Activated CD4-positive, alpha-beta T cell treated with anti-CD3 and anti-CD28 coated beads, Interleukin-2, amount 10 ng/mL, durations not matched to agents 7 days and 5 days (primary cell): ENCODE measurements around the gene COTL1. TPM values are rescaled to one million over a fixed set of nuclear protein-coding genes. Genes with fewer than 3 reads are reported as not detected.
"Not testable (repeated sequence)": the region's sequence is repeated elsewhere in the genome, so short reads cannot be mapped to it uniquely, and the experiment has no call there.

Experiments used
- CTCF ChIA-PET: fragments of 350-600 bp; sonication (Branson Sonifier 250); formaldehyde crosslinking; loops from one replicate; lab custom pipeline; 2021; ENCODE audit warnings: antibody characterized with exemption; lab: Charles Lee
- POLR2A ChIA-PET: fragments of 350-600 bp; sonication (Branson Sonifier 250); formaldehyde crosslinking; loops from one replicate; lab custom pipeline; 2021; ENCODE audit warnings: antibody characterized with exemption; lab: Charles Lee
- DNase-seq: peaks from one replicate; pipeline ENCODE4 v3.0.0-alpha.2; 2020
- H3K27ac Mint-ChIP-seq: one replicate; pipeline ENCODE4 v1.8.0; 2021; ENCODE audit warnings: mild to moderate bottlenecking, moderate library complexity, mixed read lengths
- H3K27me3 Mint-ChIP-seq: one replicate; pipeline ENCODE4 v1.8.0; 2021; ENCODE audit warnings: mixed read lengths
- H3K36me3 Mint-ChIP-seq: one replicate; pipeline ENCODE4 v1.8.0; 2021; ENCODE audit warnings: low read depth, mixed read lengths
- H3K4me1 Mint-ChIP-seq: one replicate; pipeline ENCODE4 v1.8.0; 2021; ENCODE audit warnings: mixed read lengths
- H3K4me3 Mint-ChIP-seq: one replicate; pipeline ENCODE4 v1.8.0; 2021; ENCODE audit warnings: mild to moderate bottlenecking, moderate library complexity, mixed read lengths
- H3K9me3 Mint-ChIP-seq: one replicate; pipeline ENCODE4 v1.8.0; 2021; ENCODE audit warnings: mixed read lengths
- total RNA-seq, 2 experiments: library from RNA; stranded (reverse); gene quantifications; one replicate each; pipeline ENCODE4 v1.2.3, GENCODE V29; 2021

COTL1 gene
- total RNA-seq, 2 experiments from 2014 or later: 780 to 845 TPM

GRCh38 chr16:84638231-84638806 lies 20.4 kb upstream of the COTL1 start:
- H3K4me1 Mint-ChIP-seq: peaks cover 48% of the 10 kb centered on the region
- no peak for DNase-seq
- H3K27ac Mint-ChIP-seq: no peak overlapping the region
- CTCF ChIA-PET: interaction anchor here (1.4 to 1.7 kb wide), 3 partner anchors 10 to 75 kb away, joined by 3 to 5 read pairs (median 4); partner anchors contain the start of gene KLHL36
- no peak overlapping the region for H3K4me3 Mint-ChIP-seq
- POLR2A ChIA-PET: no interaction called here
- H3K27me3 Mint-ChIP-seq: peaks cover 16% of the 10 kb centered on the region
- H3K36me3 Mint-ChIP-seq: peaks cover 2% of the 10 kb centered on the region
- H3K9me3 Mint-ChIP-seq: no peaks in the 10 kb centered on the region

- POLR2A ChIA-PET: no interaction called here
- Mint-ChIP-seq H3K27ac (no peak overlapping the region), H3K27me3 (peaks cover 16% of the 10 kb centered on the region), H3K9me3 (no peaks in the 10 kb centered on the region), H3K4me1 (peaks cover 46% of the 10 kb centered on the region), H3K4me3 (no peak overlapping the region), H3K36me3 (peaks cover 2% of the 10 kb centered on the region)
- CTCF ChIA-PET: interaction anchor here (0.5 to 1.7 kb wide), 3 partner anchors 9 to 75 kb away, joined by 3 to 4 read pairs (median 3); no protein-coding TSS in a partner anchor
- no peak for DNase-seq
Observed at GRCh38 chr16:84637709-84638108, 19.8 kb upstream of the COTL1 start.

DNA sequence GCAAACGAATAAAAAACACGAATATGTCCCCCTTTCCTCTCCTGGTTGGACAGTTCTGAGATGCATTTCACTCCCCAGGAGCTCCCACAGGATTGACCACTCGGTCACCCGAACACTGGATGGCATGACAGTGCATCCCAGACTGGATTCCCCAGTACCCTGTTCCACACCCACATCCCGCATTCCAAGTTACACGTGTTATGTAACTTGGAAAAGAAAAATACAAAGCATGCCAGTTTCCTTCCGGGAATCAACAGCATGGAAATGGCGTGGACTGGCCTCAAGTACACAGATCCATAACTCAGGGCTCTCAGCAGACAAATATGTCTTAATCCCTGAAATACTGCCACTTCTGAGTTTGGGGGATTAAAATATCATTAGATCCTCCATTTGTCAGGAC lies 17.8 kb upstream of the COTL1 start:
- H3K4me1 Mint-ChIP-seq: peaks cover 48% of the 10 kb centered on the region
- no peak overlapping the region for H3K27ac Mint-ChIP-seq
- ChIA-PET CTCF (interaction anchor here (0.9 to 1.2 kb wide), 4 partner anchors 10 to 420 kb away, joined by 3 to 4 read pairs (median 3); no protein-coding TSS in a partner anchor), POLR2A (no interaction called here)
- peaks cover 2% of the 10 kb centered on the region for H3K36me3 Mint-ChIP-seq
- no peaks in the 10 kb centered on the region for H3K9me3 Mint-ChIP-seq
- H3K4me3 Mint-ChIP-seq: no peak overlapping the region
- peaks cover 26% of the 10 kb centered on the region for H3K27me3 Mint-ChIP-seq
- DNase-seq: no peak

- peaks cover 47% of the 10 kb centered on the region for H3K4me1 Mint-ChIP-seq
- no peak overlapping the region for H3K27ac Mint-ChIP-seq
- H3K27me3 Mint-ChIP-seq: peaks cover 26% of the 10 kb centered on the region
- no peaks in the 10 kb centered on the region for H3K9me3 Mint-ChIP-seq
- no peak for DNase-seq
- H3K36me3 Mint-ChIP-seq: no peaks in the 10 kb centered on the region
- H3K4me3 Mint-ChIP-seq: no peak overlapping the region
- ChIA-PET CTCF (interaction anchor here (0.9 to 1.0 kb wide), 2 partner anchors 11 to 93 kb away, joined by 3 read pairs; no protein-coding TSS in a partner anchor), POLR2A (no interaction called here)
Observed at GRCh38 chr16:84633622-84634021, 15.7 kb upstream of the COTL1 start.

GRCh38 chr16:84632862-84633261 lies 15.0 kb upstream of the COTL1 start:
- POLR2A ChIA-PET, H3K27ac Mint-ChIP-seq, DNase-seq, H3K4me3 Mint-ChIP-seq, H3K36me3 Mint-ChIP-seq, CTCF ChIA-PET, H3K9me3 Mint-ChIP-seq: not testable (repeated sequence)
- Mint-ChIP-seq H3K4me1 (peaks cover 41% of the 10 kb centered on the region), H3K27me3 (peaks cover 27% of the 10 kb centered on the region)

DNA sequence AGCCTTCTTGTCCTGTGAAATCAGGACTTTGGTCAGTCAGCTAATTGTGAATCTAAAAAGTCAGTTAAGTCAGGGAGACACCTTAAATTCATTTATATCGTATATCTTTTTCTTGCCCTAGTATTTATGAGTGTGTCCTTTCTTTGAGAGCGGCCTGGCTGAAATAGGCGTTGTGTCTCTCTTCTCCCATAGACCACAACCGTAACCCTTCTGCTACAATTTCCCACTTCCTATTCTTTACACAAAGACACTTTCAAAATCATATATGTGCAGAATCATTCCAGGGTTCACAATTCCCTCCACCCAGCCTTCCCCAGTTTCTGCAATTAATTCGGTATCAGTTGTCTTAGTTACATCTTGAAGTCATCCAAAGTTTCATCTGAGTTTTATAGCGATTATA lies 14.0 kb upstream of the COTL1 start:
- peaks cover 32% of the 10 kb centered on the region for H3K27me3 Mint-ChIP-seq
- peaks cover 37% of the 10 kb centered on the region for H3K4me1 Mint-ChIP-seq
- POLR2A ChIA-PET: no interaction called here
- DNase-seq: no peak
- H3K27ac Mint-ChIP-seq: no peak overlapping the region
- no peaks in the 10 kb centered on the region for H3K9me3 Mint-ChIP-seq
- CTCF ChIA-PET: no interaction called here
- H3K4me3 Mint-ChIP-seq: peak overlapping the region; percentile 15
- no peaks in the 10 kb centered on the region for H3K36me3 Mint-ChIP-seq

DNA sequence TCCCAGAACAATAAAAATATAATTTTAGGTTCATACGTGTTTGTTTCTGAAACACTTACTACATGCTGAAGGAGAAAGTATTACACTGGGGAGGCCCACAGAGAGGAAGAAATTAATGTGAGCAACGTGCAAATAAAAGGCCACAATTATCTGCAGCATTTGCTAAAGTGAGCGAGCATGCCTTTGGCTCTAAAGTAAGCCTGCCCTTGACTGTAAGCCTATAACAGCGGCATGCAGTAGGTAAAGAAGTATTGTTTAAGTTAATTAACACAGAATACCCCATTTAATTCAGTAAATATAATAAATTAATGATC lies 13.2 kb upstream of the COTL1 start:
- ChIA-PET CTCF (no interaction called here), POLR2A (no interaction called here)
- peaks cover 36% of the 10 kb centered on the region for H3K4me1 Mint-ChIP-seq
- no peaks in the 10 kb centered on the region for H3K9me3 Mint-ChIP-seq
- no peaks in the 10 kb centered on the region for H3K36me3 Mint-ChIP-seq
- H3K27ac Mint-ChIP-seq: peak overlapping the region; percentile 39
- H3K4me3 Mint-ChIP-seq: peak overlapping the region; percentile 44
- H3K27me3 Mint-ChIP-seq: peaks cover 32% of the 10 kb centered on the region
- DNase-seq: no peak

DNA sequence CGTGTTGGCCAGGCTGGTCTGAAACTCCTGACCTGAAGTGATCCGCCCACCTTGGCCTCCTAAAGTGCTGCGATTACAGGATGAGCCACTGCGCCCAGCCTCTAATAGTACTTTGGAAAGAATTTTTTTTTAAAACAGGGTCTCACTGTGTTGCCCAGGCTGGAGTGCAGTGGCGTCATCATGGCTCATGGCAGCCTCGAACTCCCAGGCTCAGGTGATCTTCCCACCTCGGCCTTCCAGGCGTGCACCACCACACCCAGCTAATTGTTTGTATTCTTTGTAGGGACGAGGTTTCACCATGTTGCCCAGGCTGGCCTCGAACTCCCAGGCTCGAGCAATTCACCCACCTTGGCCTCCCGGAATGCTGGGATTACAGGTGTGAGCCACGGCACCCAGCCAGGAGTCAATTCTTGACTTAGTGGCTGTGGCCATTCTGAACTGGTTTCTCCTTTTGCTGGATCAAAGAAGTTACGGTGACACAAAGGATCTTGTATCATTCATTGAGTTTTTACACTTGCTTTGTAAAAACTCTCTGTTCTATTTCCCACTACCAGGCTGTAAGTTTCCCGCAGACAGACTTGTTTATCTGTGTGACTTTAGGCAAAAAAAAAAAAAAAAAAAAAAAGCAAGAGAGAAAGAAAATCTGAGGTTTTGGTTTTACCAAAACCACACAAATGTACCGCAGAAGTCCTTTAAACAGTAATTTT lies 12.7 kb upstream of the COTL1 start:
- POLR2A ChIA-PET: no interaction called here
- DNase-seq: peak; percentile 28

DNA sequence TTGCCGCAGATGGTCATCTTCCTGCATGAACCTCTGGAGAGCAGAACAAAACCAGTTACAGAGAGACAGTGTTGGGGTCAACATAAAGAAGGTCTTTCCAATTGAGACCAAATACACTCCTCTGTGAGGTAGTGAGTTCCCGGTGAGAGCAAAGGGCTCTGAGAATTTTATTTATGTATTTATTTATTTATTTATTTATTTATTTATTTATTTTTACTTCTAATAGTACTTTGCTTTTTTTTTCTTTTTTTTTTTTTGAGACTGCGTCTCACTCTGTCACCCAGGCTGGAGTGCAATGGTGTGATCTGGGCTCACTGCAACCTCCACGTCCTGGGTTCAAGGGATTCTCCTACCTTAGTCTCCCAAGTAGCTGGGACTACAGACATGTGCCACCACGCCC lies 12.1 kb upstream of the COTL1 start:
- H3K36me3 Mint-ChIP-seq: no peaks in the 10 kb centered on the region
- ChIA-PET CTCF (interaction anchor here (1.0 kb wide), 1 partner anchor 90 kb away, joined by 3 read pairs; no protein-coding TSS in a partner anchor), POLR2A (no interaction called here)
- peaks cover 25% of the 10 kb centered on the region for H3K27me3 Mint-ChIP-seq
- H3K4me3 Mint-ChIP-seq: no peak overlapping the region
- no peak overlapping the region for H3K27ac Mint-ChIP-seq
- DNase-seq: no peak
- no peaks in the 10 kb centered on the region for H3K9me3 Mint-ChIP-seq
- peaks cover 36% of the 10 kb centered on the region for H3K4me1 Mint-ChIP-seq

More for the DNA sequence above, 12.7 kb upstream of the COTL1 start:
- Mint-ChIP-seq H3K9me3 (no peaks in the 10 kb centered on the region), H3K27me3 (peaks cover 28% of the 10 kb centered on the region), H3K27ac (peak overlapping the region; percentile 39), H3K4me3 (peak overlapping the region; percentile 44), H3K4me1 (peaks cover 36% of the 10 kb centered on the region), H3K36me3 (no peaks in the 10 kb centered on the region)
- CTCF ChIA-PET: no interaction called here

DNA sequence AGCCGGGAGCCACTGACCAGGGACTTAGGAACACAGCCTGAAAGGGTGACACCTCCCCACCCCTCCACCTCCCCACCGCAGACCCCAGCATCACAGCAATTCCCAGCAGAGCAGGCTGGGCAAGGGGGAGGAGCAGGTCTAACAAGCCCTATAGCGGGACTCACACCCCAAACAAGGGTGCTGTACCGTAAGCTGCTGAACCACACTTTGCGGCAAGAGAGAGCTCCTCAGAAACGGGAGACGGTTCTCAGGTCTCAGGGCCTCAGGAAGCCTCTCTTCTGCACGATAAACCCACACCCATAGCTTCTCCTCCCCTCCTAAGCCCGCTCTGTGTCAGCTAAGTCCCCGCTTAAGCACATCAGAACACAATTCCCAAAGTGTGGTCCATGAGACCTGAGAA lies 11.7 kb upstream of the COTL1 start:
- no peak for DNase-seq
- ChIA-PET CTCF (interaction anchor here (1.0 kb wide), 1 partner anchor 91 kb away, joined by 3 read pairs; no protein-coding TSS in a partner anchor), POLR2A (interaction anchor here (0.9 kb wide), 1 partner anchor 105 kb away, joined by 4 read pairs; no protein-coding TSS in a partner anchor)
- peaks cover 27% of the 10 kb centered on the region for H3K27me3 Mint-ChIP-seq
- no peaks in the 10 kb centered on the region for H3K36me3 Mint-ChIP-seq
- H3K4me1 Mint-ChIP-seq: peaks cover 36% of the 10 kb centered on the region
- H3K27ac Mint-ChIP-seq: no peak overlapping the region
- H3K9me3 Mint-ChIP-seq: no peaks in the 10 kb centered on the region
- H3K4me3 Mint-ChIP-seq: no peak overlapping the region

DNA sequence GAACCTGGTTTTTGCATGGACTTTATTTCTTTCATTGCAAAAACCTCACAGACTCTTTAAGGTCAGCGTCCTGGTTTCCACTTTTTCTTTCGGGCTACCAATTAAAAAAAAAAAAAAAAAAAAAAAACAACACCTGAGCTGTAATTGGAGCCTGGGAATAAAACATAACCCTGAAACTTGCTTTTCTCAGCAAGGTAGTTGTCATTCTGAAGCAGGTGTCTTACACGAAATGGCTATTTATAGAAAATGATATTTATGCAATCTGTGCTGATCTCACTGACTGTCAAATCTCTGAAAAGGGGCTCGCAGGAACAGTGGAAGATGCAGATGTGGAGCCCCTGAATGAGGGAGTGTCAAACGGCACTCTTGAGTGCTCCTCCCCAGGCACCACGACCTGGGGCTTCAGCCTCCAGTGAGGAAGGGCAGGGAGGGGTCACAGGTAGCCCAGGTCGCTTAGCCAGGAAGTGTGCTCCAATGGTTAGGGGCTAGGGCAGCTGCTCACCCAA lies 10.4 kb upstream of the COTL1 start:
- no peaks in the 10 kb centered on the region for H3K9me3 Mint-ChIP-seq
- no peak overlapping the region for H3K4me3 Mint-ChIP-seq
- peaks cover 36% of the 10 kb centered on the region for H3K4me1 Mint-ChIP-seq
- no peak for DNase-seq
- ChIA-PET POLR2A (no interaction called here), CTCF (interaction anchor here (1.1 to 1.6 kb wide), 3 partner anchors 10 to 122 kb away, joined by 4 read pairs; no protein-coding TSS in a partner anchor)
- H3K27ac Mint-ChIP-seq: no peak overlapping the region
- H3K36me3 Mint-ChIP-seq: no peaks in the 10 kb centered on the region
- peaks cover 27% of the 10 kb centered on the region for H3K27me3 Mint-ChIP-seq

DNA sequence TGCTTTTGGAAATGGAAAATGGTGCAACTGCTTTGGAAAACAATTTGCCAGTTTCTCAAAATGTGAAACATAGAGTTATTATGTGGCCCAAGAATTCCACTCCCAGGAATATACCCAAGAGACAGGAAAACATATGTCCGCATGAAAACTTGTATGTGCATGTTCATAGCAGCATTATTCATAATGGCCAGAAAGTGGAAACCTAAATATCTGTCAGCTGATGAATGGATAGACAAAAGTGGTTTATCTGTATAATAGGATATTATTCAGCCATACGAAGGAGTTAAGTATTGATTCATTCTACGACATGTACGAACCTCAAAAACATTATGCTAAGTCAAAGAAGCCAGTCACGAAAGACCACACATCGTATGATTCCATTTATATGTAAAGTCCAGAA lies 7.7 kb upstream of the COTL1 start:
- H3K27me3 Mint-ChIP-seq: peaks cover 20% of the 10 kb centered on the region
- H3K4me1 Mint-ChIP-seq: peaks cover 26% of the 10 kb centered on the region
- no peak for DNase-seq
- no peak overlapping the region for H3K27ac Mint-ChIP-seq
- POLR2A ChIA-PET: no interaction called here
- H3K9me3 Mint-ChIP-seq: no peaks in the 10 kb centered on the region
- H3K4me3 Mint-ChIP-seq: no peak overlapping the region
- CTCF ChIA-PET: no interaction called here
- no peaks in the 10 kb centered on the region for H3K36me3 Mint-ChIP-seq

DNA sequence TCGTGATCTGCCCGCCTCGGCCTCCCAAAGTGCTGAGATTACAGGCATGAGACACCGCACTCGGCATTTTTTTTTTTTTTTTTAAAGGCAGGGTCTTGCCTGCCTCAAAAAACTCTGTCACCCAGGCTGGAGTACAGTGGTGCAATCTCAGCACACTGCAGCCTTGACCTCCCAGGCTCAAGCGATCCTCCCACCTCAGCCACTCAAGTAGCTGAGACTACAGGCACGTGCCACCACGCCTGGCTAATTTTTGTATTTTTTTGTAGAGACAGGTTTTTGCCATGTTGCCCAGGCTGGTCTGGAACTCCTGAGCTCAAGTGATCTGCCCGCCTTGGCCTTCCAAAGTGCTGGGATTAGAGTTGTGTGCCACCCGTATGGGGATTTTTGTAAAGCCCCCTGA lies 3.0 kb upstream of the COTL1 start:
- H3K27ac Mint-ChIP-seq, DNase-seq, H3K9me3 Mint-ChIP-seq, H3K4me3 Mint-ChIP-seq, POLR2A ChIA-PET: not testable (repeated sequence)
- CTCF ChIA-PET: interaction anchor here (0.8 to 2.4 kb wide), 4 partner anchors 18 to 114 kb away, joined by 3 to 20 read pairs (median 5); no protein-coding TSS in a partner anchor
- Mint-ChIP-seq H3K36me3 (peaks cover 11% of the 10 kb centered on the region), H3K4me1 (peaks cover 28% of the 10 kb centered on the region), H3K27me3 (peaks cover 26% of the 10 kb centered on the region)
